Measurements from ENCODE around the gene CD302.
A peak's percentile ranks its signal among the peaks of the same experiment; 100 is the strongest.

The CD302 gene

DNA sequence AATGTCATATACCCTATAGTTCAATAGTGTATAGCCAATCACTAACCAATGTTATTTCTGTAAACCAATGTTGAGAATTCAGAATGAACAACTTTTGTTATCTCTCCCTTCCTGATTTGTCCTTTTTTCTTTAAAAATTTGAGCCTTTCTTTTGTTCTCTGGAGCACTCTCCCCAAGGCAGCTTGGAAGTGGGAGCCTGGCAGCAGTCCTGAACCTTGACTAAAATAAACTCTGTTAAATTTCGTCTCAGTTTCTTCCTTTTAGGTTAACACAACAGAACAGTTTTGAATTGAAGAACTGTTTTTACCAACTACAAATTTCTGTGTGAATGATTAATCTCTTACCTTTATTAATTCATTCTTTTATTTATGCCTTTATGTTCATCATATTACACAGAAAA, 35.9 kb downstream of the CD302 start:
- Histone ChIP-seq H3K4me3 (no peak overlapping the region), H3K27ac (peak overlapping the region in 1 of 2 donors; percentile 1)
- TF ChIP-seq, protein P1, sequence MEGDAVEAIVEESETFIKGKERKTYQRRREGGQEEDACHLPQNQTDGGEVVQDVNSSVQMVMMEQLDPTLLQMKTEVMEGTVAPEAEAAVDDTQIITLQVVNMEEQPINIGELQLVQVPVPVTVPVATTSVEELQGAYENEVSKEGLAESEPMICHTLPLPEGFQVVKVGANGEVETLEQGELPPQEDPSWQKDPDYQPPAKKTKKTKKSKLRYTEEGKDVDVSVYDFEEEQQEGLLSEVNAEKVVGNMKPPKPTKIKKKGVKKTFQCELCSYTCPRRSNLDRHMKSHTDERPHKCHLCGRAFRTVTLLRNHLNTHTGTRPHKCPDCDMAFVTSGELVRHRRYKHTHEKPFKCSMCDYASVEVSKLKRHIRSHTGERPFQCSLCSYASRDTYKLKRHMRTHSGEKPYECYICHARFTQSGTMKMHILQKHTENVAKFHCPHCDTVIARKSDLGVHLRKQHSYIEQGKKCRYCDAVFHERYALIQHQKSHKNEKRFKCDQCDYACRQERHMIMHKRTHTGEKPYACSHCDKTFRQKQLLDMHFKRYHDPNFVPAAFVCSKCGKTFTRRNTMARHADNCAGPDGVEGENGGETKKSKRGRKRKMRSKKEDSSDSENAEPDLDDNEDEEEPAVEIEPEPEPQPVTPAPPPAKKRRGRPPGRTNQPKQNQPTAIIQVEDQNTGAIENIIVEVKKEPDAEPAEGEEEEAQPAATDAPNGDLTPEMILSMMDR (IDR thresholded peaks at IDR 0.05): no peak
- no peak for DNase-seq (ENCODE audit: low spot score)

DNA sequence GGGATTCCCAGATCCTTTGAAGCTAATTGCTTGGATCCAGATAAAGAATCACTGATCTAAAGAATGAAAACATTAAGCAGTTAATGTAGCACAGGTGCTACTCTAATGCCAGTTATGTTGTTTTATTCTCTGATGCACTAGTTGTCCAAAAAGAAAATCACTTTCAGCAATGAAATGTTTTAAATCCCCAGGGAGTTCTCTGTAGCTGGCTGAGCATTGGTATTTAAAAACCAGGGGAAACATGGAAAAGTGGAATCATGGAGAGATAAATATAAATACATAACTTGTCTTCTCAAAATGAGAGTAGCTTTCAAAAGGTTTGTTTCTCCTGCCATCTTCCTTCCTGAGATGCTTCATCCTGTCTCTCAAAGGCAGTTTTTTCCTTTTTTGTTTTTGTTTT, 37.7 kb downstream of the CD302 start:
- TF ChIP-seq, protein P1 (IDR thresholded peaks at IDR 0.05): no peak
- DNase-seq (ENCODE audit: low spot score): no peak
- Histone ChIP-seq H3K4me3 (no peak overlapping the region), H3K27ac (peak overlapping the region in 1 of 2 donors; percentile 13)

DNA sequence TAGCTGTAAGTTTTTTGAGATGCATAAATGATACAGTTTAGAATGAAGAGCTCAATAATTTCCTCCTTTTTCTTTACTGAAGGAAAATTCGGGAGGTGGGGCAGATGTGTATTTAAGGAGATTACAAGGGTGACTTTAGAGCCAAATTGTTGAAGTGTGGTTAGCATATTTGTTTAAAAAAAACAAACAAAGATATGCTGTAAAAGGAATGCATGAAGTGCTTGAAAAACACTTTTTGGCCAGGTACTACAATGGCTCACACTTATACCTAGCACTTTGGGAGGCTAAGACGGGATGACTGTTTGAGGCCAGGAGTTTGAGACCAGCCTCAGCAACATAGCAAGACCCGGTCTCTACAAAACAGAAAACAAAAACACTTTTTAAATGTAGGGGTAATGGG, 38.4 kb downstream of the CD302 start:
- TF ChIP-seq, protein P1 (IDR thresholded peaks at IDR 0.05): no peak
- no peak for DNase-seq (ENCODE audit: low spot score)
- no peak overlapping the region for H3K4me3 ChIP-seq
- H3K27ac ChIP-seq: peak overlapping the region in 1 of 2 donors; percentile 8

DNA sequence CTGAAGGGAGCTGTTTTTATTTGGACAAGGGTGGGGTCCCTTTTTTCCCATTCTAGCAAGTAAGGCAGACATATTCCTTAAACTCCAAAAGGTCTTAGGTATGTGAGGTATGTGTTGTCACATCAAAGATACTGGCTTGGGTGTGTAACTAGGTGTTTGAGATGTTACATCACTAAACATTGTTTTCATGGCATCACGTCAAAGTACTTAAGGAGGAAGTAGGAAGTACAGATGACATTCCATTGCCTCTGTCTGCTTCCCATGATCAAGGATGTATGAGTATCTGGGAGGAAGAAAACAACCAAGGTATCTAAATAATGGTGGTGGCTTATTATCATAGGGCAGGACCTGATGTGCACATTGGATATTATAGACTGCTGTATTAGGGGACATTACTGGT, 39.3 kb downstream of the CD302 start:
- no peak overlapping the region for H3K4me3 ChIP-seq
- DNase-seq (ENCODE audit: low spot score): no peak
- peak overlapping the region; percentile 18 to 39 for H3K27ac ChIP-seq
- TF ChIP-seq, protein P1 (IDR thresholded peaks at IDR 0.05): no peak

DNA sequence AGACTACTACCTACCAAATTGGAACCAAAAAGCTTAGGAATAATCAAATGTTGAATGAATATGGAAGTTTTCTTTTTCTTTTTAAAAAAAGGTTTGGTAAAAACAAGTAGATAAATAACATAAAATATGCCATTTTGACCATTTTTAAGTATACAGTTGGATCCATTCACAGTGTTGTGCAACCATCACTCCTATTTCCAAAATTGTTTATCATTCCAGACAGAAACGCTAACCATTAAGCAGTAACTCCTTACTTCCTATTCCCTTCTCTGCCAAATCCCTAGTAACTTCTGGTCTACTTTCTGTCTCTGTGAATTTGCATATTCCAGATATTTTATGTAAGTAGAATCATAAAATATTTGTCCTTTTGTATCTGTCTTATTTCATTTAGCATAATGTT, 39.8 kb downstream of the CD302 start:
- no peak overlapping the region for H3K27ac ChIP-seq
- TF ChIP-seq, protein P1 (IDR thresholded peaks at IDR 0.05): no peak
- no peak overlapping the region for H3K4me3 ChIP-seq
- DNase-seq (ENCODE audit: low spot score): no peak

DNA sequence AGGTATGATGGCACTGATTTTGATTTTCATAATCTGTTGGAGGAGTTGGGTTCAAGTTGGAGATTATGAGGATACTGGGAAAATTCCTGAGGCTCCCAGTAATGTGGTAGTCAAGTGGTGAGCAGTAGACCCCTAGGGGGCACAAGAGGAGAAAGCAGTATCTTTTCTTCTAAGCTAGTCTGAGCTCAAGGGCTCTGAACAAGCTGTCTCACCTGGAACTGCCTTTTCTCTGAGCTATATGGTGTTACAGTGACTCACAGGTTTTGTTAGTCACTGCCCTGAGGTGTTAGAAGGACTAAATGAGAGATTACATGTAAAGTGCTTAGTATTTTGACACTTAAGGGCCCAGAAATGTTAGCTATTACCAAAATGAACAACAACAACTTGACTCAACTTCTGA, 42.2 kb downstream of the CD302 start:
- no peak overlapping the region for H3K27ac ChIP-seq
- TF ChIP-seq, protein P1 (IDR thresholded peaks at IDR 0.05): no peak
- H3K4me3 ChIP-seq: no peak overlapping the region
- DNase-seq (ENCODE audit: low spot score): no peak

DNA sequence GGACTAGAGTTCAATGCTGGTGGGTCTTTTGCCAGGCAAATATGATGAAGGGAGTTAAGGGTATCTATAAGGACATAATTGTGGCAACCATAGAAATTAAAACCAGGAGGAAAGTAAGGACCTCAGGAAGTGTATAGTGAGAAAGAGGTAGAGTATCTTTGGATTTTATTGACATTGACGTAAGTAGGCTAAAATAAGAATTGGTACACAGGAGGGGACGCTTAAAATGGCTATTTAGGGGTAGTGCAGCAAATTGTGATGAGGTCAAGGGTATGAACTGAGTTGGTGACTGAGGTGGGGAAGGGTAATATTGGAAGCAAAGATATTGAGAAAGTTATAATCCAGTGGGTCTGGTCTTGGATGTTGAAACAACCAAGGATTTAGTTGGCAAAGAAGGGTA, 43.0 kb downstream of the CD302 start:
- TF ChIP-seq, protein P1 (IDR thresholded peaks at IDR 0.05): no peak
- no peak overlapping the region for H3K27ac ChIP-seq
- no peak overlapping the region for H3K4me3 ChIP-seq
- DNase-seq (ENCODE audit: low spot score): no peak
